GM15510 (cell line): ENCODE results near the gene LRRC8D.

ENCODE experiments used
- POLR2A ChIP-seq: IDR thresholded peaks from 3 replicates; pipeline ENCODE4 v1.6.1; 2011; ENCODE audit warnings: borderline replicate concordance; ENCODE audit not compliant: insufficient read length; ENCODE audit errors: extremely low read depth

Gene LRRC8D

DNA sequence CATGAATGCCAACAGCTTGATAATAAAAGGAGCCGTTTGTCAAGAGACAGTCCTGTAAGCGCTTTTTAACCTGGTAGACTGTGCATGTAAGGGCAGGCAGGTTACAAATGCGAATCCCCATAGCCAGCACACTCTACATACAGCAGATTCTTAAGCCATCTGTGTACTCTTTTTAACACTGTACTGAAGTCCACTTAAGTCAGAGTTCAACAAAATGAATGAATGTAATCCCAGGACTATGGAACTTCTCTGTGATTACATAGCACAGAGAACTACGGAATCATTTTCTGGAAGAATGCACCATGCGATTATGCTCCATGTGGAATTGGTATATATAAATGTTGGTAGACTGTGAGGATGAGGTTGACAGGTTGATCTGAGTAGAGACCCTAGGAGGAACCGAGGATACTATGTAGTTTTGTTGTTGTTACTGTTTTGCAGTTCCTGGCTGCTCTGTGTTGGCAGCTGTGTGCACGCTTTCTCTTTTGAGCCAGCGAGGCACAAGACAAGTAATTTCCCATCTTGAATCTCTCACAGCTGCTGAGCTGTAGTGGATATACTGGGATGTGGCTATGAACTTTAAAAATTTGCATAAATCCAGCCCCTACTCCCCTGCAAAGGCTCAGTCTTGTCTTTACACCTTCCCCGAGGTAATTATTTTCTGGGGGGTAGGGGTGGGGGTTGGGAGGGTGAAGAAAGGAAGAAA is 21.9 kb downstream of the LRRC8D start:
- no peak for TF ChIP-seq POLR2A

GRCh38 chr1:89843273-89844130 is 22.7 kb downstream of the LRRC8D start:
- TF ChIP-seq POLR2A, result peak; percentile 74

DNA sequence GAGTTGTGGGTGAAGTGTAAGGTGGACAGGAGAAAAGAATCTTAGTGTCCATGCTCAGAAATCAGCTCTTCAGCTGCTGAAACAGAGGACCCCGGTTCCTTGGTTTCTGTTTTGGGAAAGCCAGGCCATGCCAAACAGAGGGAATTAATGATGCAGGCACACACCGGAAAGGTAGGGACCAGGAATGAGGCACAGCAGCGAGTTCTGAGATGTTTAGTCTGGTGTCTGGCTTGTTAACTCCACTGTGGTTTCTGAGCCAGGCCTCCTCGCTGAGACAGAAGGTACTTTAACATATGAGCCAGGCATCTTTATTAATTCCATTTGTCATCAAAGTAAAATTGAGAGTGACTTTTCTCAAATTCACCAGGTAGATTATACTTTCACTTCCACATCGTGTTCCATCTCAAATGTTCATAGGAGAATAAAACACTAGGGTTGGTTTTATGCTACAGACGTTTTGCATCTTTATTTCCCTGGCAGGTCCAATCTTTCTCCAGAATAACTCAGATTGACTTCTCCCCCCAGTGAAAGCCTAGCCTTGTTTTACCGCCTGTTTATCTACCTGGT is 23.5 kb downstream of the LRRC8D start:
- no peak for TF ChIP-seq POLR2A

GRCh38 chr1:89844860-89845259 is 24.0 kb downstream of the LRRC8D start:
- no peak for TF ChIP-seq POLR2A

GRCh38 chr1:89847191-89847729 is 26.4 kb downstream of the LRRC8D start:
- no peak for TF ChIP-seq POLR2A

DNA sequence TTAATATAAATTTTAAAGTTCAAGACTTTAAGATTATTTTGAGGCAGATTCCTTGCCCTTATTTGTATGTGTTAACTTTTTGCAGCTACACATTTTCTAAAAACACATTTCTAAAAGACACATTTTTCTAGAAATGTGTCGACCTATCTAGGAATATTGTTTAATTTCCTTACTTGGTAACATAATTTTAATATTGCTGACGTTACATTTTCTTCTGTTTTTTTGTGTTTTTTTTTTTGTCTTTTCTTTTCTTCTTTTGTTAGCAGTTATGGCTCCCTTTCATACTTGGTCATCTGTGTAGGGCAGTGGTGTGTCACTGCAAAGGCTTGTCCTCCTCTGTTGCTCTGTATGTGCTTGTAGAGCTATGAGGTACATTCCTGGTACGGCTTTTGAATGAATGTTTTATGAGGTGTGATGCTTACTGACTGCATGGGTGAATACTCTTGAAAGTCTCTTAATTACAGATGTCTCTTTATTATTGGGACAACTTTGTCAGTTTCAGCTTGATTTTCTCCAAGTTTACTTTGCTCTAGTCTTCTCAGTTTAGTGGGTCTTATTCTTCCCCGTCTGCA is 30.1 kb downstream of the LRRC8D start:
- no peak for TF ChIP-seq POLR2A

GRCh38 chr1:89854140-89854539 is 33.3 kb downstream of the LRRC8D start:
- no peak for TF ChIP-seq POLR2A

DNA sequence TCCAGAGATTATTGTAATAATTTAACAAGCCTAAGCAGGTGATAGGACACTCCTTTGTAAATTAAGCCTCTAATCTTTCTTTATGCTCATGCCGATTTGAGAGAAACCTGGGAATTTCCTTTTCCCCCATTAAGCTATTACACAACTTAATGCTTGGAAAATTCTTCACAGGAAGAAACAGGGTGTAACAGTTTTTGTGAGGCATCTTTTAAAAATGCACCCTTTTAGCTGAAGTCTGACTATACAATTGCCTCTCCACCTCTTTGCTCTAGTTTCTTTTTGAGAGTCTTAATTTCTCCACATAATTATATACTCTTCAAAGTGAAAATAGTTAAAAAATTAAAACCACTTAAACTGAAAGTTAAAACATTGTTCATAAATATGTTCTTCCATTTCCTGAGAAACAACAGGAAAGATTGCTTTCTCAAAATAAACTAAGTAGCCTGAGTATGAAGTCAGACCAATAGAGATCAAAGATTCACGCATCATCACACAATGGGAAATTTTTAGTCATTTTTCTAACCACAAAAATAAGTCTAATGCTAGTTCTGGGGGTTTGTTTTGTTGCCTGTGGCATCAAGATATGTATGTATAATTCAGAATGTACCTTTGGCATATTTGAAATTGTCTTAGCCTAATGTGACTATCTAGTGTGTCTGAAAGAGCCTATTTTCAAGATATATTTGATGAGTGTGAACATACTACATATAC is 34.7 kb downstream of the LRRC8D start:
- TF ChIP-seq POLR2A, result no peak

DNA sequence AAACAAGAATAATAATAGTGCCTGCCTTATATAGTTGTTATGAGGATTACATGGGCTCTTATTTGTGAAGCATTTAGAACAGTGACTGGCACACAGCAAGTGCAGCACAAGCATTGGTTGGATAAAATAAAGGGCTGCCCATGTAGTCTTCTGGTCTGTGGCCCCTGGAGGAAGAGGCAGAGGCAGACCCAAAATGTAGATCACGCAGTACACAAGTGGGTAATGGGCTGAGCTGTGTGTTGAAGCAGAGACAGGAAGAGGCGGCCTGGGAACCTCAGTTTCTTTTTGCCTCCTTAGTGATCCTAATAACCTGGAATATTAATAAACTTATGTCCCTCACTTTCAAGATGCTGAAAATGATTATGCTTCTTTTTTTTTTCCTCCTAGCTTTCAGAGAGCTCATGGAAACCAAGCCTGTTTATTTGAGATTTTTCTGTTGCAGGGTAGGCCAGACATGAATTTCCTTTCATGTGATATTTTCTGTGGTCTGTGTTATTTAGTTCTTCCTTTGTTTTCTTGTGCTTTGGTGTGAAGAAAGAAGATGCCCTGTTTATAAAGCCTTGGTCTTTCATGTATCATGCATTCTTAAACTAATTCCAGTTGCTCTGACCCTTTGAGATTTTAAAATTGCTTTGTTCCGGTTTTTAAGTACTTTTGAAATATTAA is 42.5 kb downstream of the LRRC8D start:
- no peak for TF ChIP-seq POLR2A

DNA sequence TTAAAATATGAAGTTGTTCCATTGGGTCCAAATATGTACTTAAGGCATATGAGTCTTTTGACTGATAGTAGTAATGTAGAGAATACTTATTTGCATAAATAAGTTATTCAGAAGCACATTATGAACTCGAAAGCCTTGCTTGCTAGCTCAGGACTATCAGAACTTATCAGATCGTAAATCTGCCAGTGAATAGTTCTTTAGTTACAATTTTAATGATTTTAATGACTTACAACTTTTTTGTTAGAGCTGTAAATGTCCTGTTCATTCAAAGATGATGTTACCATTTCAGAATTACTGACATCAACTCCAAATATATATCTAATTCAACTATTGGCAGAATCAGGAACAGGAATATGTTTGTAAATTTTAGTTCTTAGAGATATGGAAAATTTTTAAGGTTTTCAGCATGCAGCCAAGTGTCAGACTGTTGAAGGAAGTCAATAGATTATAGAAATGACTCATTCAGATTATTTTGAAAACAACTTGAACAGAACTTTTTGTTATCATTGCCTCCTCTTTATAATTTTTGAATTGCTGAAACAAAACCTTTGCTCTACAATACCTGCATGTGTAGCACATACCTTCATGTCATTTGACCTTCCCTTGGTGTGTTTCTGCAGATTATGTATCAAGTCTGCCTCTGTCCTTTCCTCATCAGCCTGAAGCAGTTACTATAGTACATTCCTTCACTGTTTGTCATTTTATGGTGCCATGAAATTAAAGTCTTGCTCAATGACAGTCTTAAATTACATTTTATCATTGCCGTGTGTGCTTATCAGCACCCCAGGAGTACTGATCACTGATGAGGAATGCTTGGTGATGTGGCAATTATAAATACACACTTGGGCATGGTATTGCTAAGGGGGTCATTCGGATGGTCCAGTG is 44.9 kb downstream of the LRRC8D start:
- no peak for TF ChIP-seq POLR2A

DNA sequence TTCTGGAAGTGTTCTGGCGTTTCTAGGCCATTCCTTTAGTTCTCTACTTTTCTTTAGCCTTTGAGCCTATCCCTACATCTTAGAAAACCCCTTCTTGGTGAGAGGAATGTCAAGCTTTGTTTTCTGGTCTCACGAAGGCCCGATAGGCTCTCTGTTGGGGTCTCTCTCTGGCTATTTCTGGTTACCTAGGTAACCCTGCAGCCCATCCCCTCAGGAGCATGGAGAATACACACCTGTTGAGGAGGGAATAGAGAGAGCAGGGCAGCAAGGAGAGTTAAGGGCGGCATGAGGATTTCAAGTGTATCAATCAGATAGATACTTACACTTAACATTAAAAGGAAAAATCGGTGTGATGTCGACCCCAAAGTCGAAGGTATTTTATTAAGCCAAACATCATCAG is 45.7 kb downstream of the LRRC8D start:
- TF ChIP-seq POLR2A, result no peak

DNA sequence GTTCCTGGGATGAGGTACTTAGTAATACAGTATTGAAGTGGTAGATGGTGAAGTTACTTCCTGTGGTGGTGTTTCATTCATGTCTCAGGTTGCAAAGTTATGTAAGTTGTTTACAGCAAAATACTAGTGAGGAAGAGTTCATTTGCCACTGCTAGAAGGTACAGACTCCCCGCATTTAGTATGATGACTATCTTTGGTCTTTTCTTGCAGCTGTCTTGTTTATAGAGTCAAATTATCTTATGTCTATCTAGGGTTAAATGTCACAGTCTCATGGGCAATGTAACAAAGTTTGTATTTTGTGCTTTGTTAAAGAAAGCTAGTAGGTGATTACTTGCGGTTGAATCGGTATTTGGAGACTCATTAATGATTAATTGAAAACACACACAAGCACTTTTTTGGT is 50.2 kb downstream of the LRRC8D start:
- no peak for TF ChIP-seq POLR2A
